Gastroesophageal sphincter (tissue), 4 donors: ENCODE data around the gene GRM8. TPM values are rescaled to one million over a fixed set of nuclear protein-coding genes. Genes with fewer than 3 reads are reported as not detected.

Source experiments
- ATAC-seq: fragments of 150-250 bp; one replicate; pipeline ENCODE4 v1.9.1; 2016; ENCODE audit warnings: mild to moderate bottlenecking, moderate library complexity
- H3K27ac ChIP-seq, 4 donors: fragments of 200-600 bp; sonication (generic) in 3 of 4; 1 replicate in 3 of 4; 2 replicates in 1 of 4; pipeline ENCODE4 v1.5.1; 2016 to 2019
- H3K27me3 ChIP-seq: fragments of 200-600 bp; sonication (generic); one replicate; pipeline ENCODE4 v1.5.1; 2019
- H3K36me3 ChIP-seq, 2 donors: fragments of 200-600 bp; sonication (generic); one replicate each; pipeline ENCODE4 v1.5.1; 2019; ENCODE audit warnings: control low read depth in 1 of 2
- H3K4me1 ChIP-seq, 3 donors: fragments of 200-600 bp; sonication (generic); 1 replicate in 2 of 3; 2 replicates in 1 of 3; pipeline ENCODE4 v1.5.1; 2016 to 2019; ENCODE audit warnings: control low read depth in 2 of 3
- H3K4me3 ChIP-seq, 2 donors: fragments of 200-600 bp; sonication (generic); one replicate each; pipeline ENCODE4 v1.5.1; 2019; ENCODE audit warnings: mild to moderate bottlenecking in 1 of 2, moderate library complexity in 1 of 2
- H3K9me3 ChIP-seq, 3 donors: fragments of 200-600 bp; sonication (generic); one replicate each; pipeline ENCODE4 v1.5.1; 2017 to 2019; ENCODE audit warnings: control low read depth in 2 of 3
- CTCF ChIP-seq, 4 experiments: fragments of 200-600 bp in 2 of 4; fragments of 450-650 bp in 2 of 4; sonication (generic) in 1 of 4; IDR thresholded peaks; one replicate each; pipeline ENCODE4 v1.5.1; 2017 to 2019; ENCODE audit warnings: antibody characterized with exemption in 4 of 4, mild to moderate bottlenecking in 2 of 4, moderate library complexity in 2 of 4
- EP300 ChIP-seq: sonication (generic); formaldehyde crosslinking; IDR thresholded peaks from one replicate; pipeline ENCODE4 v1.6.1; 2017; ENCODE audit warnings: antibody characterized with exemption, mild to moderate bottlenecking
- POLR2A ChIP-seq, 2 donors: fragments of 450-650 bp; IDR thresholded peaks; one replicate each; pipeline ENCODE4 v1.6.1; 2017; ENCODE audit warnings: antibody characterized with exemption in 2 of 2, mild to moderate bottlenecking in 2 of 2, moderate library complexity in 1 of 2
- POLR2AphosphoS5 ChIP-seq: sonication (generic); formaldehyde crosslinking; IDR thresholded peaks from one replicate; pipeline ENCODE4 v1.6.1; 2017; ENCODE audit warnings: antibody characterized with exemption
- WGBS, 2 donors: methylation state at CpG; one replicate each; pipeline ENCODE4 v1.1.5; 2018; ENCODE audit warnings: low coverage in 1 of 2; 5-methylcytosine and 5-hydroxymethylcytosine counted together
- total RNA-seq, 4 donors: library from RNA; depleted of rRNA; stranded (reverse); fragments of >200 nt; gene quantifications; one replicate each; pipeline ENCODE4 v1.1.0, GENCODE V29; 2016

GRM8 gene
- total RNA-seq, 4 donors from 2014 or later = 0.07 to 3.4 (median 0.93) TPM; not detected in 1

DNA sequence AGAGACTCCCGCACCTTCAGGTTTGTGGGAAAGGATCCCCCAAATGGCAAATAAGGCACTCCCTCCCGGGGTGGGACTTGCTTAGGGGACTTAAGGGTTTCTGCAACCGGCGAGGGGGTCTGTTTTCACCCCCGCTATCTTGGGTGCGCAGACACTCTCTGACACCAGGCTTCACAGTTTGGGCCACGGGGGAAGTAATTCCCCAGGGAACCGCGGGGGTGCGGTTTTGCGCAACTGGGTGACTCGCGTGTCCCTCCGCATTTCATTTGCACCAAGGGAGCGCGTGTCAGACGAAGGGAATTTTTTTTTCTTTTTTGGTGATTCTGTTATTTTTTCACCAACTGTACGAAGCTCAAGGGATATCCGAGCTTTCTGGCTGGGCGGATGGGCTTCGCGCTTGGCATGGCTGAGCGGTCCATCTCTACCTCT lies 1.7 kb downstream of the GRM8 start:
- Histone ChIP-seq H3K27ac (no peak overlapping the region), H3K27me3 (peaks cover 82% of the 10 kb centered on the region), H3K9me3 (no peaks in the 10 kb centered on the region), H3K4me1 (peaks cover 0 to 42% (median 14%) of the 10 kb centered on the region in 3 donors), H3K4me3 (peak overlapping the region in 1 of 2 donors; percentile 73), H3K36me3 (no peaks in the 10 kb centered on the region)
- WGBS, 2 donors = 3 to 4% methylated on average over 13 to 19 of the region's 23 CpGs
- ATAC-seq = no peak
- TF ChIP-seq POLR2AphosphoS5 = no peak
- no peak for TF ChIP-seq EP300
- TF ChIP-seq CTCF (IDR thresholded peaks at IDR 0.05) = no peak
- no peak for TF ChIP-seq POLR2A (IDR thresholded peaks at IDR 0.05)

DNA sequence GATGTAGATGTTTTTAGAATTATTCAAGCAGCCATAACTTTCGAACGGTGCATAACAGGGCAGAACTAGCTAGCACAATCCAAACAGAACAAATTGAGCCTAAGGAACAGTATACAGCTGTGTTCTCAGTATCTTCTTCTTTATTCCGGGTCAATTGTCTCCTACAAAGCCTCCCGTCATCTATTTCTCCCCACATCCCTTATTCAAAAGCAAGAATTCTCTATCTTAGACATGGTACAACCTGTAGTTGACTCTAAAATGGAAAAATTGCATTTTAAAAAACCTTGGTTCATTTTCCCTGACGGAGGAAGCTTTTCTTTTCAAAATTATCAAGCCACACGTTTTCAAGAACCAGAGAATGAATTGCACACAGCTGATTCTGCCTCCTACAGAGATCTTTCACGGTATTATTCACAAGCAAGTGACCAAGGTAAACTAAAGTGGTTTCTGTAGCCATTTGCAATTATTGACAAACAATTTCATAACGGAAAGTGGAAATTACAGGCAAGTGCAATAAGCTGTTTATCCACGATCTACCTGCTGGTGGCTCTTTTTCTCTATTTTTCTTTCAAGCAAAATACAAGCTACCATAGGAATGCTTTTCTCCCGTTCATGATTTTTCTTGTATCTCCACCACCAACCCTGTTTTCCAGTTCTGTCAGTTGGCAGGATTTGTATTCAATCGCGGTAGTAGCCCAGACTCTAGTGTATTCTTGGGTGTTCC lies 2.3 kb downstream of the GRM8 start:
- TF ChIP-seq POLR2A (IDR thresholded peaks at IDR 0.05) = no peak
- no peak for TF ChIP-seq CTCF (IDR thresholded peaks at IDR 0.05)
- TF ChIP-seq POLR2AphosphoS5 = no peak
- TF ChIP-seq EP300 = no peak
- no peak for ATAC-seq
- no peaks in the 10 kb centered on the region for H3K9me3 ChIP-seq
- H3K27ac ChIP-seq = no peak overlapping the region
- peak overlapping the region in 1 of 2 donors; percentile 73 for H3K4me3 ChIP-seq
- H3K27me3 ChIP-seq = peaks cover 77% of the 10 kb centered on the region
- H3K36me3 ChIP-seq = no peaks in the 10 kb centered on the region
- H3K4me1 ChIP-seq = peaks cover 0 to 42% (median 14%) of the 10 kb centered on the region in 3 donors
- 5 to 10% methylated on average over 10 to 12 of the region's 12 CpGs for WGBS, 2 donors

DNA sequence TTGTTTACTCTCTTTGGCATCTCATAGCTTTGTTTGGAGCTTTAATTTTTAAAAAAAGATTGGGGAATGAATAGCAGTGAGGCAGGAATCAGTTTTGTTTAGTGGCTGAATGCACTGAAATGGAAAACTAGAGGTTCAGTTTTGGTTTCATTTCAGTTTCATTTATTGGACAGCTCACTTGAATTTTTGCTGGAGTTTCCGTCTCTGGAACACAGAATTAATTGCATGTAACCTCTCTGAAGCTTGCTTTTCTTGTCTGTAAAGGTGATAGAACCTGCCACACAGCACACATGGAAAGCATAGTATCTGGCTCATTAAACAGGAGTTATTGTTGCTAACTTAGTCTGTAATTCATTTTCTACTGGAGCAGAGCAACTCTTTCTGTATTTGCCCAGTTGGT lies 7.1 kb downstream of the GRM8 start:
- TF ChIP-seq POLR2AphosphoS5 (no peak), POLR2A (IDR thresholded peaks at IDR 0.05) (no peak), EP300 (no peak), CTCF (IDR thresholded peaks at IDR 0.05) (no peak)
- no peak overlapping the region for H3K4me3 ChIP-seq
- WGBS, 2 donors = 27 to 38% methylated on average over 1 of the region's 1 CpG
- ATAC-seq = no peak
- peaks cover 0 to 7% (median 0%) of the 10 kb centered on the region in 3 donors for H3K4me1 ChIP-seq
- no peaks in the 10 kb centered on the region for H3K36me3 ChIP-seq
- H3K9me3 ChIP-seq = no peaks in the 10 kb centered on the region
- H3K27ac ChIP-seq = no peak overlapping the region
- peaks cover 56% of the 10 kb centered on the region for H3K27me3 ChIP-seq

DNA sequence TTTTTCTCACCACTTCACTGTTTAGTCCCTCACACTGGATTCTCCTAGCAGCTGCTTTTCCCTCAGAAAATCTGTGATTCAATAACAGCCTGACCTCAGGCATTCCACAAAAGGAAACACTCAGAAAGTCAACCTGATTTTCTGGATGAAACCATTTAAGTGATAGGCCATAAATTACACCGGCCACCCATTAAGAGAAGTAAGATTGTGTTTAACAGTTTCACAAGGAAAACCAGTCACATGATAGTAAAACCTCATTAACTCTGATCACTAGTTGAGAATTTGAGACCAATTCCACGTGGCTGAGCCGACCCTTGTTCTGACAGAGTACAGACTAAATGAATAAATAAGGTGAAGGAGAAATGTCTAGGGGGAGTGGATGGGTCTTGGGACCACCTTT lies 7.7 kb downstream of the GRM8 start:
- Histone ChIP-seq H3K36me3 (no peaks in the 10 kb centered on the region), H3K27ac (no peak overlapping the region), H3K4me3 (no peak overlapping the region), H3K27me3 (peaks cover 50% of the 10 kb centered on the region), H3K4me1 (peaks cover 0 to under 1% (median 0%) of the 10 kb centered on the region in 3 donors), H3K9me3 (no peaks in the 10 kb centered on the region)
- no peak for TF ChIP-seq EP300
- TF ChIP-seq CTCF (IDR thresholded peaks at IDR 0.05) = no peak
- TF ChIP-seq POLR2A (IDR thresholded peaks at IDR 0.05) = no peak
- no peak for TF ChIP-seq POLR2AphosphoS5
- WGBS, 2 donors = 32 to 49% methylated on average over 3 of the region's 3 CpGs
- ATAC-seq = no peak

DNA sequence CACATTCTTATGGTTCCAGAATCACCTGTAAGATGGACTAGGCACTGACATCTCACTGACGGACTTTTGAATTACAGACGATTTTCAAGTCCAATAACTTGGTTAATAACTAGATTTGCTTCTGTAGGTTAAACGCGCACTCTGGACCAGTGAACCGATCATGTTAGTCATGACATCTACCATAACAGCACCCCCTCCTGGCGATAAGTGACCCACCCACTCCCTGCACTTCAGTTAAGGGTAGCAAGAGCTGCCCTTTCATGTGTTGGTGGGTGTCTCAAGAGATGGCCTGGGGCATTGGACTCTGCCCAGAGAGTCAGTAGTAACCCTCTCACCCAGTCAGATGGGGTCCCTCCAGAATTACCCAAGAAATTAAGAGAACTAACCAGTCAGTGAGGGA lies 12.9 kb downstream of the GRM8 start:
- H3K4me1 ChIP-seq = no peaks in the 10 kb centered on the region
- TF ChIP-seq POLR2A (IDR thresholded peaks at IDR 0.05) (no peak), CTCF (IDR thresholded peaks at IDR 0.05) (no peak), EP300 (no peak), POLR2AphosphoS5 (no peak)
- WGBS, 2 donors = 52 to 69% methylated on average over 4 to 6 of the region's 6 CpGs
- H3K4me3 ChIP-seq = no peak overlapping the region
- H3K9me3 ChIP-seq = no peaks in the 10 kb centered on the region
- no peak for ATAC-seq
- H3K27ac ChIP-seq = no peak overlapping the region
- peaks cover 12% of the 10 kb centered on the region for H3K27me3 ChIP-seq
- no peaks in the 10 kb centered on the region for H3K36me3 ChIP-seq
